Pons (tissue), 1 donor: ENCODE results near the gene BCKDHA.
"Not testable (repeated sequence)": the region's sequence is repeated elsewhere in the genome, so short reads cannot be mapped to it uniquely, and the experiment has no call there.

Experiments
- DNase-seq: peaks from one replicate; pipeline ENCODE4 v3.0.0-alpha.2; 2016; ENCODE audit warnings: low spot score

Gene BCKDHA

DNA sequence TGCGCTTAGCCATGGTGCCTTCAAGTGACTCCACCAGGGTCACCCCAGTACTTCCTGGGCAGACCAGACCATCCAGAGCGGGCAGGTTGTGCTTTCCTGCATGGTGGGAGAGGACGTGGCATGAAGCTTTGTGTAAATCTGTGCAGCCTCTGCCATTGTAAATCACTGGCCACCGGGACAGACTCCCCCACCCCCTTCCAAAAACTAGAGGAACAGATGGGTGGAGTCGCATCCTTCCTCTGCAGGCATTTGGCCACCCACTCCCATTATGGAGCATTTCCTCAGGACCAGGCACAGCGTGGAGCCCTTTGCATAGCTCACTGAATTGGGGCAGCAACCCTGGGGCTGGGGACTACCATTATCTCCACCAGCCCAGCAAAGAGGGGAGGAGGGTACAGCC is 8.2 kb downstream of the BCKDHA start:
- DNase-seq = no peak

DNA sequence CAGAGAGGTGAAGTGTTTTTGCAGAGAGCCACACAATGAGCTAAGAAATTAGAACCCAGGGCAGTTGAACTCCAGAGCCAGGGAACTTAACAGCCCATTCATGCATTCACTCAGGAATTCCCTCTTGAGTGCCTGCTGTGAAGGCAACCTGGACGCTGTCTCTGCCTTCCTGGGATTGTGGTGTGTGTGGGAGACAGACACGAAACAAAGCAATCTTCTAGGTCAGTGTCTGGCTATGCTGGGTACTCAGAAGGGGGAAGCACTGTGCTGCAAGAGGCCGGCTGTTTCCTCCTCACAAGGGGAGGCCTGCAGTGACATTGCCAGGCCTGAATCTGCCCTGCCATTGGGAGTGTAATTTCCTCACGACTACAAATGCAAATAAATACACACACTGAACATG is 9.7 kb downstream of the BCKDHA start:
- DNase-seq = no peak

- no peak for DNase-seq
Measured at GRCh38 chr19:41408256-41408655, 10.6 kb downstream of the BCKDHA start.

DNA sequence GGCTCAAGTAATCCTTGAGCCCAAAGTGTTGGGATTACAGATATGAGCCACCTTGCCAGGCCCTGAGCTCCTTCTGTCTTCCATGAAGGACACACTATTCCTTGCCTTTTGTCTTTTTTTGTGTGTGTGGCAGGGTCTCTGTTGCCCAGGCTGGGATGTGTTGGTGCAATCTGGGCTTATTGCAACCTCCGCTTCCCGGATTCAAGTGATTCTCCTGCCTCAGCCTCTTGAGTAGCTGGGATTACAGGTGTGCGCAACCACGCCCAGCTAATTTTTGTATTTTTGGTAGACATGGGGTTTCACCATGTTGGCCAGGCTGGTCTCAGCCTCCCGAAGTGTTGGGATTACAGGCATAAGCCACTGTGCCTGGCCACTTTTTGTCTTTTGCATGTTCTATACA is 11.2 kb downstream of the BCKDHA start:
- DNase-seq = not testable (repeated sequence)

GRCh38 chr19:41409288-41409687 is 11.7 kb downstream of the BCKDHA start:
- DNase-seq = no peak

- DNase-seq = no peak
Measured at GRCh38 chr19:41410336-41411054, 12.9 kb downstream of the BCKDHA start.

- DNase-seq = no peak
Measured at GRCh38 chr19:41411100-41411967, 13.7 kb downstream of the BCKDHA start.

- peak; percentile 58 for DNase-seq
Measured at GRCh38 chr19:41411968-41412265, 14.3 kb downstream of the BCKDHA start.

- no peak for DNase-seq
Measured at GRCh38 chr19:41412953-41413352, 15.3 kb downstream of the BCKDHA start.

DNA sequence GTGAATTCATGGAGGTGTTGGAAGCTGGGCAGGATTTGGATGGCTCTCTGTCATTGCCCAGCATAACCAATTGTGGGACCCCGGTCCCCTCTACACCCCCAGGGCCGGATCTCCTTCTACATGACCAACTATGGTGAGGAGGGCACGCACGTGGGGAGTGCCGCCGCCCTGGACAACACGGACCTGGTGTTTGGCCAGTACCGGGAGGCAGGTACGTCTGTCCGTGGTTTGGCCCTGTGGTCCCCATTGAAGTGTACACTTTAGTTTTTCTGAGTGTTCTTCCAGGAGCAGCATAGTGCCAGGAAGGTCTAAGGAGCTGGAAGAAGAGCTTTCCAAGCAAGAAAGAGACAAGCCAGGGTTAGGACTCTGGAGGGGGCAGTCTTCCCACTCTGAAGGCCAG is 16.3 kb downstream of the BCKDHA start:
- DNase-seq = no peak

- DNase-seq = no peak
Measured at GRCh38 chr19:41414461-41414860, 16.8 kb downstream of the BCKDHA start.

GRCh38 chr19:41415154-41415571 is 17.5 kb downstream of the BCKDHA start:
- no peak for DNase-seq

GRCh38 chr19:41416194-41416674 is 18.6 kb downstream of the BCKDHA start:
- no peak for DNase-seq

- DNase-seq = peak; percentile 71
Measured at GRCh38 chr19:41420101-41420880, 22.7 kb downstream of the BCKDHA start.

GRCh38 chr19:41421314-41421713 is 23.7 kb downstream of the BCKDHA start:
- DNase-seq = no peak

DNA sequence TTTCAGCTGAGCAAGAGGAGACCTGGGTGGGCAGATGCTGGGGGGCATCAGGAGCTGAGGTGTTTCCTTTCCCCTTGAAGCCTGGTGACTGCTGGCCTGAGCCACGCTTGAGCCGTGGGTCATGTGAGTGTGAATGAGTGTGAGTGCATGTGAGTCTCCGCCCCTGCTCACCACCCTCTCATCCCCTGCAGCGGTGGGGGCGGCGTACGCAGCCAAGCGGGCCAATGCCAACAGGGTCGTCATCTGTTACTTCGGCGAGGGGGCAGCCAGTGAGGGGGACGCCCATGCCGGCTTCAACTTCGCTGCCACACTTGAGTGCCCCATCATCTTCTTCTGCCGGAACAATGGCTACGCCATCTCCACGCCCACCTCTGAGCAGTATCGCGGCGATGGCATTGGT is 24.4 kb downstream of the BCKDHA start:
- no peak for DNase-seq

DNA sequence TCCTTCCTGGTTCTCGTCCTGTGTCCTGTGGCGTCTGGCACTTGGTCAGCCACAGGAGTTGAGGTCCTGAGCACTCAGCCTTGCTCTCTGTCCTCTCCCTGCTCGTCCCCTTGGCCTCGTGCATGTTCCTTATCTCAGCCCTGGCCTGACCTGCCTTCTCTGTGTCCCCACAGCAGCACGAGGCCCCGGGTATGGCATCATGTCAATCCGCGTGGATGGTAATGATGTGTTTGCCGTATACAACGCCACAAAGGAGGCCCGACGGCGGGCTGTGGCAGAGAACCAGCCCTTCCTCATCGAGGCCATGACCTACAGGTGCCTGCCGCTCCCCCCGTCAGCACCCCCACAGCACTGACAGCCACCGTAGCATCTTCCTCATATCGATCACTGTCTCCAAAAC is 24.8 kb downstream of the BCKDHA start:
- DNase-seq = no peak

GRCh38 chr19:41422955-41423354 is 25.3 kb downstream of the BCKDHA start:
- no peak for DNase-seq

DNA sequence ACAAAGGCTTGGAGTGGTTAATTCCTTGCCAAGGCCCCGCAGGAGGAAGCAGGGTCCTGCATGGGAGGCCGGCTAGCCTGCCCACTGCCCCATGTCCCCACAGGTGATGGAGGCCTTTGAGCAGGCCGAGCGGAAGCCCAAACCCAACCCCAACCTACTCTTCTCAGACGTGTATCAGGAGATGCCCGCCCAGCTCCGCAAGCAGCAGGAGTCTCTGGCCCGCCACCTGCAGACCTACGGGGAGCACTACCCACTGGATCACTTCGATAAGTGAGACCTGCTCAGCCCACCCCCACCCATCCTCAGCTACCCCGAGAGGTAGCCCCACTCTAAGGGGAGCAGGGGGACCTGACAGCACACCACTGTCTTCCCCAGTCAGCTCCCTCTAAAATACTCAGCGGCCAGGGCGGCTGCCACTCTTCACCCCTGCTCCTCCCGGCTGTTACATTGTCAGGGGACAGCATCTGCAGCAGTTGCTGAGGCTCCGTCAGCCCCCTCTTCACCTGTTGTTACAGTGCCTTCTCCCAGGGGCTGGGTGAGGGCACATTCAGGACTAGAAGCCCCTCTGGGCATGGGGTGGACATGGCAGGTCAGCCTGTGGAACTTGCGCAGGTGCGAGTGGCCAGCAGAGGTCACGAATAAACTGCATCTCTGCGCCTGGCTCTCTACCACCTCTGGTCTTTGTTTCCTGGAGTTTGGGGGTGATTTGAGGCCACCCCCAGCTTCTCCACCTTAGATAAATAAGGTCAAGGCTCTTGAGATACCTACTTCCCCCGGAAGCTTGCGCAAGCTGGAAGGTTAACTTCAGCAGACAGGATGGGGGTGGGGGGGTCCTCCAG is 26.9 kb downstream of the BCKDHA start:
- DNase-seq = no peak

DNA sequence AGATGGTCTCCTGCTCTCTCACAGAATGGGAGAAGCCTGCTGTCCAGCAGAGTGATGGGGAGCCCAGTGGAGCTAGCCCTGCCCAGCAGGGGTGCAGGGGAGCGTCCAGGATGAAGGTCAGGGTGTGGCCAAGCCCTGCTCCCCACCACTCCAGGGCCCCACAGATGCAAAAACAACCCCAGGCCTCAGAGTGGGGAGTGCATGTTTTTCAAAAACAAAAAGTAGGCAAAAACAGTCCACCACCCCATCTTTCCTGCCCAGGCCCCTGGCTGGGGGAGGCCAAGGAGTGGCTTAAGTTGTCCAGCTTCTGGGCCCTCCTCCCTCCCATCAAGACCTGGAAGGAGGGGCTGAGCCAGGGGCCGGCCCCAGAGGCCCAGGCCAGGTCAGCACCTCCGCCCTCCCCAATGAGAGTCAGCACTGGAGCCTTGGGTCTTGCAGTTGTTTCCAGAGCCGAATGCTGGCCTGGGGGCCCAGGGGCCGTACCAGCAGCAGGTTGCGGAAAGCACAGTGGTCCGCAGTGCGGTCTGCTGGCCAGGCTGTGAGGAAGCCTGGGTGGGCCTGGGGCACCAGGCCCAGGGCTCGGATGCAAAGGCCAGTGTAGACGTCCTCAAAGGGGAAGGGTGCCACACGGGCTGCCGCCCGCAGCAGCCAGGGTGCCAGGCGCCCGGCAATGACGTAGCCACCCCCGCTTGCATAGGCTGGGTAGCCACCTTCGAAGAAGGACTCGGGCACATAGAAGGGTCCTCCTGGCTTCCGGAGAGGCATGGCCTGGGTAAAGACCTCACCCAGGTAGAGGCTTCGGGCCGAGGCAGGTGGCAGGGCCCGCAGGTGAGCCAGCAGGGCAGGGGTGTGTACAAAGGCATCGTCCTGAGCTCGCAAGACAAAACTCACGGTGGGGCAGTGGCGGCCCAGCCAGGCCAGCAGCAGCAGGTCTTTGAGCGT is 27.8 kb downstream of the BCKDHA start:
- no peak for DNase-seq
